Stimulated activated CD4-positive, alpha-beta T cell treated with anti-CD3 and anti-CD28 coated beads, Interleukin-4, amount 100 ng/mL, for 48 hours (primary cell): ENCODE results near the gene CAPN1.
"Not testable (repeated sequence)": the region's sequence is repeated elsewhere in the genome, so short reads cannot be mapped to it uniquely, and the experiment has no call there.

Source experiments
- DNase-seq, 2 donors: peaks; one replicate each; pipeline ENCODE4 v3.0.0-alpha.2; 2020; ENCODE audit warnings: low read depth in 2 of 2

Gene CAPN1

GRCh38 chr11:65181569-65182257 lies at the start of gene CAPN1:
Gene CAPN1 (plus strand): TSS chr11:65181928. CDS start chr11:65182702, 774 bp downstream.
- peak; percentile 55 to 81 for DNase-seq

GRCh38 chr11:65132238-65132987 lies 49.3 kb upstream of the CAPN1 start:
- no peak for DNase-seq

DNA sequence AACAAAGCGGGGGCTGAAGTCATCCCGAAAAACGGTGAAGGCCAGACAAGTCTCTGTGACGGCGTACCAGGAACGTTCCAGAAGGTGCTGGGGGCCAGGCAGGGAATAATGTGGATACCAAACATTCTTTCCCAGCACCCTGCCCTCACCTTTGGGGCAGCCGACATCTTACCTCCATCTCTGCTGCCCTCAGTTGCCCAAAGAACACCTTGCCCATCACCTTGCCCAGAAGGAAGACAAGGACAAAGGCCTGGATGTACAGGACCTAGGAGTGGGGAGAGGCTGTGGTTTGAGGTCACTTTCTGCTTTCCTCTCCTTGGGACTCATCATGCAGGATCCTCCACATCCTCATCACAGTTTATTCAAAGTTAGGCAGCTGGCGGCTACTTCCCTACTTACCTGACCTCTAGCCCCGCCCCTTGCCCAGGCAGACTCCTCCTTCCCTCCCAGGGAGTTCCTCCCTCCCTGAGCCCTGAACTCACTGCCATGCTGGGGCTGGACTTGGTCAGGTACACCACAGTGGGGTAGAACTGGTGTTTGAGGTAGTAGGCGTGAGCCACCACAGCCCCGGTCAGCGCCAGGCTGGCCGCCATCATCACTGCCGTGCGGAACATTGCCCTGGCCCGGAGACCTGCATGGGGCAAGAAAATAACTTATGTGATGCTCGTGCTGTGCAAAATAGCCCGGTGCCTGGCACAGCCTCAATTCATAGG lies 48.6 kb upstream of the CAPN1 start:
- DNase-seq, result peak; percentile 57 to 67

DNA sequence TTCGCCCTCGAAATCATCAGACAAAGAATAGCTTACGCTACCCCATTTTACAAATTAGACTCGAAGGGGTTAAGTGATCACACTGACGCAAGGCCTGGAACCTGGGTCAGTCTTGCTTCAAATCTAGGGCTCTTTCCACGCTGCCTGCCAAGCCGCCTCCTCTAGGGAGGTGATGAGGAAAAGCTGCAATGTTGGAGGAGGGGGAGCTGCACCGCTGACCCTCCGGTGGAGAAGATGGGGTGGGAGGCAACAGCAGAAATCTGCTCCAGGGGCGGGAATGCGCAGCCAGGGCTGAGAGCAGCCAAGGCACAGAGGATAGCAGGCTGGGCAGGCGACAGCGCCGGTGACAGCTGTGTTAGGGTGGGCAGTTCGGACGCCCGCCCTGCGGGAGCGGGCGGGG lies 48.0 kb upstream of the CAPN1 start:
- DNase-seq, result no peak

DNA sequence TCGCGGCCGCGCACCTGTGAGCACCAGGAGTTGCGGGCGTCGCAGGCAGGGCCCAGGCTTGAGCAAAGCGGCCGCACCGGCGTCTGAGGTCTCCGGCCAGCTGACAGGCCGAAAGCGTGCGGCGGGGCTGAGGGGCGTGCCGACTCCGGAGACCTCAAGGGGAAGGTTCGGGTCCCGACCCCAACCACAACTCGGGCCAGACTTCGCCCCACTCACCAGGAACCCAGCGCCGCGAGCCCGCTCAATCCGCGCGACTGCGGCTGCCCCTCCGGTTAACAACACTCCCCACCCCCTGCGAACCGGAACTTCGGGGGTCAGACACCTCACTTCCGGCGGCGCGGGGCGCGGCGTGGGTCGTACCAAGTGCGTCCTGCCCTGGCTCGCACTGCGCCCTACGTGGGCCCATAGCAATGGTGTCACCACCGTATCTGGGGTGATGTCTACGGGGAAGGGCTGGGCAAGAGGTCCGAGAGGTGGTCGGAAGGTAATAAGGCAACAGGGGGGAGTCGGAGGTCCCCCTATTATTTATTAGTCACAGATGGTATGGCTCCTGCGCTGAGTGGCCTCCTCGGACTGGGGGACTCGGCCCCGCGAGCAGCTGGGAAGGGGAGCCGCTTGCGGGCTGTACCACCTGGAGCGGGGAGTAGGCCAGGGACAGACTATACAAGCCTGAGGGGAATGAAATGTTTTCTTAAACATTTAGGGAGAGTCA lies 47.3 kb upstream of the CAPN1 start, which contains the start of gene SYVN1:
Gene SYVN1 (minus strand): TSS at position 280 of the 712 bp plus-strand sequence. CDS start 918 bp downstream, outside the sequence.
- DNase-seq, result peak; percentile 86 to 90

- DNase-seq, result peak; percentile 63 to 77
Measured at GRCh38 chr11:65134952-65135632, 46.6 kb upstream of the CAPN1 start.

DNA sequence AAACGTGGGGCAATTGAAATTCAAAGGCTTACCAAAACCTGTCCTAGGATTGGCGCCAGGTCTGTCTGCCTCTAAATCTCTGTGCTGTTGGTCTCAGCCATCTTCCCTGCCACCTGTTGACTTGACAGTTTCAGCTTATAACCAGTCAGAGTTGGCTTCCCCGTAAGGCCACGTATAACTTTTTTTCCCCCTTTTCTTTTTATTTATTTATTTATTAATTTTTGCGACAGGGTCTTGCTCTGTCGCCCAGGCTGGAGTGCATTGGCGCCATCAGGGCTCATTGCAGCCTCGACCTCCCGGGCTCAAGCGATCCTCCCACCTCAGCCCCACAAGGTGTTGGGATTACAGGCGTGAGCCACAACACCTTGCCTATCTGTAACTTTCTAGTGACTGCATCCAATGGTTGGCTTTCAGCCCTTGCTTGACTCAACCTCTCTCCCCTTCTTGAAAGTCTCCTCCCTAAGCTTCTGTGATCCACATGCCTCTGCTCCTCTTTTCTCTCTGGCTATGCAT lies 46.0 kb upstream of the CAPN1 start:
- DNase-seq, result no peak

GRCh38 chr11:65136515-65137096 lies 45.1 kb upstream of the CAPN1 start:
- DNase-seq, result no peak

- no peak for DNase-seq
Measured at GRCh38 chr11:65141896-65142494, 39.7 kb upstream of the CAPN1 start.

GRCh38 chr11:65147352-65148075 lies 34.2 kb upstream of the CAPN1 start:
- no peak for DNase-seq

GRCh38 chr11:65148657-65149056 lies 33.1 kb upstream of the CAPN1 start:
- no peak for DNase-seq

GRCh38 chr11:65150131-65150508 lies 31.6 kb upstream of the CAPN1 start:
- DNase-seq, result not testable (repeated sequence)

DNA sequence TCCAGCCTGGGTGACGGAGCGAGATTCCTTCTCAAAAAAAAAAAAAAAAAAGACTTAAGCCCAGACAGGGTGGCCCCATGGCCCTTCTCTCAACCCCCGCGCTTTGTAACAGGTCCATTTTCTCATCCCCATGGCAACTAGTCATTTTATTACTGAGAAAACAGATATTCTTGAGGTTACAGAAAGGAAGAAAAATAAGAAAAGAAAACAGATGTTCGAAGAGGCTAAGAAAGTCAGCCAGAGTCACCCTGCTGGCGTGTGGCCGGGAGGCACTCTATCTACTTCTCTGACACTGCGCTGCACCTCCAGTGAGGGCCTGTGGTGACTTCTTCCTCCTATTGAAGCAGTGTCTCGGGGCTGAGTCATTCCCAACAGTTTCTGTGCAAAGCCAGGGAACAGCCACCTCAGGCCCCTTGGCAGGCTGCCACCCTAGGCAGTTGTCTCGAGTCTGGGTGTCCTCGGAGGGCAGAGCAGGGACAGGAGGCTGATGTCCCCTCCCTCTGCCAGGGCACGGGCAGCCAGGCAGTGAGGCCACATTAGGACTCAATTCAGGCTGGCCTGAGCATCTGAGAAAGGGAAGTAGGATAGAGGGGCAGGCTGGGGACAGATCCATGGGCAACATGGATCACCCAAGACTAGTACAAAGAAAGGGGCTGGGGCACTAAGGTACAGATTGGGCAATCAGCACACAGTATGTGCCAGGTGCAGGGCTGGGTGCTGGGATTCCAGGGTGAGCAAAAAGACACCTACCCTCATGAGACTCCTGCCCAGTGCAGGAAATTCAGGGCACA lies 31.0 kb upstream of the CAPN1 start:
- DNase-seq, result peak; percentile 30 to 34

GRCh38 chr11:65151331-65151899 lies 30.3 kb upstream of the CAPN1 start:
- no peak for DNase-seq

DNA sequence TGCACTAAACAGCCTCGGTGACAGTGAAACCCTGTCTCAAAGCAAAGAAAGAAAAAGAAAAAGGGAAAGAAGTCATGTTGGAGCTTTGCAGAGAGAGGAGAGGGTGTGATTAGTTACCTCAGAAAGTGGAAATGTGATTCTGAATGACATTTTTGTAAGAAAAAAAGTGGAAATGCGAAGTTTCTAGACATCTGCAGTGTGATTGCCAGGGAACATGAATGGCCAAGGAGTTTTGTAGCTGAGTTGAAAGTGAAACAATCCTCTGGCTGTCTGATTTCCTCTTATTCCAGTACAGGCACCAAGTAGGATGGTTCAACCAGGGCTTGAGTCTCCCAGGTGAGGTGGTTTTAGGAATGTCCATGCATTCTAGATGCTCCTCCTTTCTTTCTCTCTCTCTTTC lies 29.6 kb upstream of the CAPN1 start:
- no peak for DNase-seq

DNA sequence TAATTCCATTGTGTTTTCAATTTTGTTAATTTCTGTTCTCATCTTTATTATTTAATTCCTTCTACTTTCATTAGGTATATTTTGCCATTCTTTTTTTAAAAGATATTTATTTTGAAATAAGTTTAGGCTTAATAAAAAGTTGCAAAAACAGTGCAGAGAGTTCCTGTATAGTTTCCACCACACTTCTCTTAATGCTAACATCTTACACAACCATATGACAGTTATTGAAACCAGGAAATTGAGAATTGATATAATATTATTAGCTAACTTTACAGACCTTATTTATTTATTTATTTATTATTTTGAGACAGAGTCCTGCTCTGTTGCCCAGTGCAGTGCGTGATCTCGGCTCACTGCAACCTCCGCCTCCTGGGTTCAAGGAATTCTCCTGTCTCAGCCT lies 25.5 kb upstream of the CAPN1 start:
- no peak for DNase-seq

GRCh38 chr11:65156926-65157325 lies 24.8 kb upstream of the CAPN1 start:
- DNase-seq, result no peak

DNA sequence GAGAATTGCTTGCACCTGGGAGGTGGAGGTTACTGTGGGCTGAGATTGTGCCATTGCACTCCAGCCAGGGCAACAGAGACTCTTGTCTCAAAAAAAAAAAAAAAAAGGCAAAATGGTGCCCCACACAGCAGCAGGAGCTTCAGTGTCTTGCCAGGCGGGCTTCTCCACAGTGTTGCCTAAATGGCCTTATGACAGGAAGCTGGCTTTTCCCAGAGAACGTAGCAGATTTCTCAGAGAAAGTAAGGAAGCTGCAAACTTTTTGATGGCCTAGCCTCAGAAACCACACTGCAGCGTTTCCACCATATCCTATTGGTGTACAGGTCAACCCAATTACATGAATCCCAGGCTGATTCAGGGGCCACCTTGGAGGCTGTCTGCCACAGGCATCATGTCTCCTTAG lies 24.4 kb upstream of the CAPN1 start:
- DNase-seq, result no peak
